Ovary (tissue), 9 donors: ENCODE results near the gene CRLF3. TPM values are rescaled to one million over a fixed set of nuclear protein-coding genes. Genes with fewer than 3 reads are reported as not detected.

ENCODE experiments used
- DNase-seq, 5 donors: peaks; one replicate each; pipeline ENCODE4 v3.0.0-alpha.2; 2019 to 2020
- H3K27ac ChIP-seq, 2 donors: fragments of 200-600 bp; one replicate each; pipeline versions ENCODE4 v1.5.1 to v1.8.0; 2019 to 2022
- H3K27me3 ChIP-seq: fragments of 200-600 bp; one replicate; pipeline ENCODE4 v1.8.0; 2022
- H3K36me3 ChIP-seq: fragments of 200-600 bp; sonication (generic); one replicate; pipeline ENCODE4 v1.5.1; 2019
- H3K4me1 ChIP-seq: one replicate; pipeline ENCODE4 v1.8.1; 2013; ENCODE audit warnings: mild to moderate bottlenecking, moderate library complexity; ENCODE audit not compliant: insufficient read depth
- H3K4me3 ChIP-seq: fragments of 200-600 bp; sonication (generic); one replicate; pipeline ENCODE4 v1.5.1; 2017
- H3K9me3 ChIP-seq, 2 donors: fragments of 200-600 bp in 1 of 2; sonication (generic) in 1 of 2; one replicate each; pipeline versions ENCODE4 v1.5.1 to v1.8.1; 2013 to 2019; ENCODE audit warnings: mild to moderate bottlenecking in 1 of 2, moderate library complexity in 1 of 2
- EP300 ChIP-seq: sonication (generic); formaldehyde crosslinking; IDR thresholded peaks from one replicate; pipeline ENCODE4 v1.6.1; 2017; ENCODE audit warnings: antibody characterized with exemption
- POLR2A ChIP-seq: fragments of 450-650 bp; IDR thresholded peaks from one replicate; pipeline ENCODE4 v1.6.1; 2017; ENCODE audit warnings: antibody characterized with exemption, mild to moderate bottlenecking, moderate library complexity
- WGBS, 3 donors: extraction: QIAGEN DNeasy Blood & Tissue Kit in 1 of 3; methylation state at CpG; one replicate each; pipeline versions ENCODE4 v1.1.5 to v1.1.7; 2013 to 2017; 5-methylcytosine and 5-hydroxymethylcytosine counted together
- intact Hi-C, 4 donors: fragments of 100-400 bp; cut with DNase I; formaldehyde crosslinking; loops; one replicate each; pipeline versions ENCODE4 v1.11.0 to v1.15.1; 2022 to 2023
- polyA plus RNA-seq, 2 donors: library from polyadenylated mRNA; stranded (reverse); fragments of 200-250 nt in 1 of 2; fragments of 350-450 nt in 1 of 2; fragmentation: Illumina TruSeq in 1 of 2; extraction: RNeasy Lipid Tissue Mini Kit (QIAGEN cat#74804) in 1 of 2; gene quantifications; one replicate each; pipeline ENCODE4 v1.2.3, GENCODE V29; 2013 to 2014
- total RNA-seq, 7 donors: library from RNA; depleted of rRNA in 2 of 7; stranded (reverse); fragments of >200 nt in 2 of 7; fragmentation: NEBNext Ultra II Directional in 3 of 7; extraction: Animal tissue kit (Norgen Biotek cat#: 25700) in 3 of 7; gene quantifications; one replicate each; pipeline versions ENCODE4 v1.1.0 to v1.2.4, GENCODE V29; 2016 to 2023
- TF ChIP-seq, protein P1 (sequence below), 3 donors: fragments of 450-650 bp in 2 of 3; fragments of 200-600 bp in 1 of 3; IDR thresholded peaks; one replicate each; pipeline versions ENCODE4 v1.5.1 to v1.8.0; 2016 to 2022; ENCODE audit warnings: antibody characterized with exemption in 3 of 3, mild to moderate bottlenecking in 1 of 3
- donor health status: DM: no; HTN: no; CAD: no; lungs with moderate emphysema.
- donor health status: DM: no; HTN: no; CAD: no.
- donor health status: Bipolar disorder and iron deficiency.
- donor health status: DM: yes; HTN: yes; CAD: no.
- donor health status: DM: no; HTN: no; CAD: no.
- donor health status: DM: yes; HTN: yes; CAD: no.

Gene CRLF3
- total and polyA plus RNA-seq, 9 donors: 4.3 to 8.4 (median 7.0) TPM

DNA sequence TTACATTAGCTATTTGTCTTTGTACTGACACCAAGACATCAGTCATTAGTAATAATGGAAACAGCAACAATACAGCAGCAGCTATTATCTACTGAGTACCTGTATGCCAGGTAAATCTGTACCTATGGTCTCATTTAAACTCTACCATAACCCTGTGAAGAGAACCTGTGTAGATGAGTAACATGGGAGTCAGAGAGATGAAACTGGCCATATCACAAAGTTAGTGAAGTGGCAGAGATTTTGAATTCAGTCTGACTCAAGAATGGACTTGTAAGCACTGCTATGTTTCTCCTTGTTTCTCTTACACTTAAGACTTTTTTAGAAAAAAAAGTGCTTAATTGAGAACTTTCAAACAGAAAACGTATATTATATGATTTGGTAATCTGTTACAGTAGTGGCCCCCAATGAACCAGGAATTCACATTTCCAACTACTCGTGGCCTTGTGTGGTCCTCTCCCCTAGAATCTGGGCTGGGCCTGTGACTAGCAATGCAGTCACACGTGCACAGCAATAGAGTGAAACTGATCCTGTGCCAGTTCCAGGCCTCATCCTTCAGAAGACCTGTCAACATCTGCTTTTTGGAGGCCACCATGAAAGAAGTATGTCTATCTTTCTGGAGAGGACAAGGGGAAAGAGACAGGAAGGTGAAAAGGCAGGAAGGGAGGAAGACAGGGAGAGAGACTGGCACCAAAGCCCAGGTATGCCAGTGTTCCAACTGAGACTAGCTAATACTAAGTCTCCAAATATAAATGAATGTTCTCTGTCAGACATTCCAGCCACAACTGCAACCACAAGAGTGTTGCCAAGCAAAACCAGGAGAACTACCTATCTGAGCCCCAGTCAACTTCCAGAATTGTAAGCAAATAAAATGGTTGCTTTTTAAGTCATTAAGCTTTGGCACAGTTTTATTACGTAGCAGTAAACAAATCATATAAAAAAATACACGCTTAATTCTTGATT, 12.0 kb downstream of the CRLF3 start:
- Histone ChIP-seq H3K4me1 (no peaks in the 10 kb centered on the region), H3K36me3 (no peaks in the 10 kb centered on the region), H3K27ac (no peak overlapping the region), H3K27me3 (no peaks in the 10 kb centered on the region), H3K4me3 (no peak overlapping the region), H3K9me3 (no peaks in the 10 kb centered on the region)
- WGBS, 3 donors: 64 to 71% (median 66%) methylated on average over 5 of the region's 5 CpGs
- TF ChIP-seq POLR2A: no peak
- TF ChIP-seq EP300: no peak
- TF ChIP-seq, protein P1, sequence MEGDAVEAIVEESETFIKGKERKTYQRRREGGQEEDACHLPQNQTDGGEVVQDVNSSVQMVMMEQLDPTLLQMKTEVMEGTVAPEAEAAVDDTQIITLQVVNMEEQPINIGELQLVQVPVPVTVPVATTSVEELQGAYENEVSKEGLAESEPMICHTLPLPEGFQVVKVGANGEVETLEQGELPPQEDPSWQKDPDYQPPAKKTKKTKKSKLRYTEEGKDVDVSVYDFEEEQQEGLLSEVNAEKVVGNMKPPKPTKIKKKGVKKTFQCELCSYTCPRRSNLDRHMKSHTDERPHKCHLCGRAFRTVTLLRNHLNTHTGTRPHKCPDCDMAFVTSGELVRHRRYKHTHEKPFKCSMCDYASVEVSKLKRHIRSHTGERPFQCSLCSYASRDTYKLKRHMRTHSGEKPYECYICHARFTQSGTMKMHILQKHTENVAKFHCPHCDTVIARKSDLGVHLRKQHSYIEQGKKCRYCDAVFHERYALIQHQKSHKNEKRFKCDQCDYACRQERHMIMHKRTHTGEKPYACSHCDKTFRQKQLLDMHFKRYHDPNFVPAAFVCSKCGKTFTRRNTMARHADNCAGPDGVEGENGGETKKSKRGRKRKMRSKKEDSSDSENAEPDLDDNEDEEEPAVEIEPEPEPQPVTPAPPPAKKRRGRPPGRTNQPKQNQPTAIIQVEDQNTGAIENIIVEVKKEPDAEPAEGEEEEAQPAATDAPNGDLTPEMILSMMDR (IDR thresholded peaks at IDR 0.05): no peak
- DNase-seq: no peak
- intact Hi-C loops: no loop called here

DNA sequence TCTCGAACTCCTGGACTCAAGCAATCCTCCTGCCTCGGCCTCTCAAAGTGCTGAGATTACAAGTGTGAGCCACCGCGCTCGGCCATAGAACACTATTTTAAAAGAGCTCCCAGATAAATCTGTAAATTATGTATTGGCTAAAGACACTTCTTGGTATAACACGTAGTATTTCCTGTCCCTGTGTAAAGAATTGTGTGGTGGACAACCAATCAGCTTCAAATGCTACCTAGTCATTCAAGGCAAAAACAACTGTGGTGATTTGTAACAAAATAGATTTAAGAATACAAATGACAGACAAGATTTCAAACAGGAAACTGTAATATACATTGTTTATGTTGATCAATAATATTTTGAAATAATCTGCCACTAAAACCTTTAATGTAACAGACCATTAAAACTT, 14.6 kb downstream of the CRLF3 start:
- intact Hi-C loops: no loop called here
- no peak overlapping the region for H3K27ac ChIP-seq
- no peak for TF ChIP-seq EP300
- TF ChIP-seq POLR2A: no peak
- TF ChIP-seq, protein P1 (IDR thresholded peaks at IDR 0.05): no peak
- WGBS, 3 donors: 94 to 99% (median 97%) methylated on average over 6 of the region's 6 CpGs
- no peaks in the 10 kb centered on the region for H3K9me3 ChIP-seq
- no peaks in the 10 kb centered on the region for H3K27me3 ChIP-seq
- no peak overlapping the region for H3K4me3 ChIP-seq
- H3K36me3 ChIP-seq: no peaks in the 10 kb centered on the region
- peak in 1 of 5 donors; percentile 3 for DNase-seq
- no peaks in the 10 kb centered on the region for H3K4me1 ChIP-seq

DNA sequence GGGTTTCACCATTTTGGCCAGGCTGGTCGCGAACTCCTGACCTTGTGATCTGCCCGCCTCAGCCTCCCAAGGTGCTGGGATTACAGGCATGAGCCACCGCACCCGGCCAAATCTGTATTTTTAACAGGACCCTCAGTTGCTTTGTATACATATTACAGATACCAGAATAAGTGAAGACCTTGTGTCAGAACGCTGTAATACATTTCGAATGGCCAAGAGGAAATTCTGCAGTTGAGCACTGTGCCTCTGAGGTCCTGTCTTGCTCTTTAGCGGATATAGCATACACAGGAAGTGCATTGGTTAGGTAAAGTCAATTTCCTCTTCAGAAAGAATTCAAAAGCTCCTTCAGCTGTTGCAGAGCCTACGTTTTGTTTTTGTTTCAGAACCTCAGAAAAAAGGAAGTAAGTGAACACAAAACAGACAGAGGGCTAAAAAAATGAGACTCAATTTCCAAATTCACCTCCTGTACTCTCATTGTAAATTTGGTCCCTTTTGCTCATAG, 15.7 kb downstream of the CRLF3 start:
- Histone ChIP-seq H3K4me1 (no peaks in the 10 kb centered on the region), H3K36me3 (no peaks in the 10 kb centered on the region), H3K4me3 (no peak overlapping the region), H3K27me3 (no peaks in the 10 kb centered on the region), H3K9me3 (no peaks in the 10 kb centered on the region), H3K27ac (no peak overlapping the region)
- DNase-seq: peak in 1 of 5 donors; percentile 3
- intact Hi-C loops: no loop called here
- WGBS, 3 donors: 78 to 81% (median 80%) methylated on average over 9 of the region's 9 CpGs
- TF ChIP-seq, protein P1 (IDR thresholded peaks at IDR 0.05): no peak
- TF ChIP-seq EP300: no peak
- TF ChIP-seq POLR2A: no peak

DNA sequence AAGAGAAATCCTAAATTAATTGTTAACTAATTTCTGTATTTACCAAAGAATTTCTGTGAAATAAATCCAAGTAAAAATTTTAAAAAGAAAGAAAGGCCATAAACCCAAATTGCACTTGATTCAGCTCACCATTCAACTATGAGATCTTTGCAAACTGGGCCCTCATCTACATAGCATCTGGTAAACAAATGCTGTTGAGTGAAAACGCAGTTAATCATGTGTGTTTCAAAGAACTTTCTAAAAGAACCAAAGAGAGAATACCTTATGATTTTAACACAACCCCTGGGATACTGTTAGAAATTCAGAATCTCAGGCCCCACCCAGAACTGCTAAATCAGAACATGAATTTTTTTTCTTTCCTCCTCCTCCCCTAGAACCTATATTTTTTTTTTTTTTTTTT, 16.6 kb downstream of the CRLF3 start:
- H3K36me3 ChIP-seq: no peaks in the 10 kb centered on the region
- H3K4me1 ChIP-seq: no peaks in the 10 kb centered on the region
- H3K9me3 ChIP-seq: no peaks in the 10 kb centered on the region
- no peak overlapping the region for H3K27ac ChIP-seq
- TF ChIP-seq POLR2A (no peak), EP300 (no peak)
- TF ChIP-seq, protein P1 (IDR thresholded peaks at IDR 0.05): no peak
- 77 to 88% (median 80%) methylated on average over 1 of the region's 1 CpG for WGBS, 3 donors
- DNase-seq: no peak
- no peak overlapping the region for H3K4me3 ChIP-seq
- no peaks in the 10 kb centered on the region for H3K27me3 ChIP-seq
- intact Hi-C loops: no loop called here
